Retinal pigment epithelial cell (primary cell): Measurements from ENCODE around the gene PCDHB8.
"Not testable (repeated sequence)": the region's sequence is repeated elsewhere in the genome, so short reads cannot be mapped to it uniquely, and the experiment has no call there.

Source experiments
- DNase-seq: peaks from one replicate; pipeline ENCODE4 v3.0.0-alpha.2; 2010; ENCODE audit warnings: low read depth
- H3K4me3 ChIP-seq: 2 replicates; pipeline ENCODE4 v1.5.1; 2011; ENCODE audit warnings: mild to moderate bottlenecking, low read length, control low read depth, moderate library complexity
- TF ChIP-seq, protein P1 (sequence below): conservative IDR thresholded peaks from 2 replicates; pipeline ENCODE4 v1.5.1; 2011; ENCODE audit warnings: low read depth, low read length, control low read depth, inconsistent platforms

PCDHB8 gene

DNA sequence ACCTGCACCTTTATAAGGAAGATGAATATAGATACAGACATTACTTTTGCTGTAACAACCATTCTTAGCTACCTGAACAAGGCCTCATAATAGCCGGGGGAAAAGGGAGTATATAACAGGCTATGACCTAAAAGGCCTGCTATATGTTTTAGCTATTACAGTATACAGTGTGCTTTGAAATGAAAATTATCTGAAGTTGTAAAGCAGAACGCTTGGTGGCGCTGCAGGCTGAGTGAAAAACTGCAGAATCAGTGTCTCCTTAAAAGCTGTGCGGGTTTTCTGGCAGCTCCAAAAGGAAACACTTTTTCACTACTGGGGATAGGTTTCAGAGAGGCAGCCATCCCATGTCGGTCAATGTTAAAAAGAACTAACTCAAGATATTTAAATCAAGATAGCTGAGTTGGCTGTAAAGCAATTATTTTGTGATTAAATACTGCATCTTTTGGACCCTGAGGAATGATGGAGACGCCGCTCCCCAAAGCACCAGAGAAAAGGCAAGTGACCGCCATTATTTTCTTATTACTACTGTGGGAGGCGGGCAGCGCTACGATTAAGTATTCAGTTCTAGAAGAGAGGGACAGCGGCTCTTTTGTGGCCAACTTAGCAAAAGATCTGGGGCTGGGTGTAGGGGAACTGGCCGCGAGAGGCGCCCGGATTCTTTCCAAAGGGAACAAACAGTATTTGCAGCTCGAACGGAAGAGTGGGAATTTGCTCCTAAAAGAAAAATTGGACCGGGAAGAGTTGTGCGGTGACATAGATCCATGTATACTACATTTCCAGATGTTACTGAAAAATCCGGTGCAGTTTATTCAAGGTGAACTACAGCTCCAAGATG, 21.8 kb upstream of the PCDHB8 start:
- TF ChIP-seq, protein P1, sequence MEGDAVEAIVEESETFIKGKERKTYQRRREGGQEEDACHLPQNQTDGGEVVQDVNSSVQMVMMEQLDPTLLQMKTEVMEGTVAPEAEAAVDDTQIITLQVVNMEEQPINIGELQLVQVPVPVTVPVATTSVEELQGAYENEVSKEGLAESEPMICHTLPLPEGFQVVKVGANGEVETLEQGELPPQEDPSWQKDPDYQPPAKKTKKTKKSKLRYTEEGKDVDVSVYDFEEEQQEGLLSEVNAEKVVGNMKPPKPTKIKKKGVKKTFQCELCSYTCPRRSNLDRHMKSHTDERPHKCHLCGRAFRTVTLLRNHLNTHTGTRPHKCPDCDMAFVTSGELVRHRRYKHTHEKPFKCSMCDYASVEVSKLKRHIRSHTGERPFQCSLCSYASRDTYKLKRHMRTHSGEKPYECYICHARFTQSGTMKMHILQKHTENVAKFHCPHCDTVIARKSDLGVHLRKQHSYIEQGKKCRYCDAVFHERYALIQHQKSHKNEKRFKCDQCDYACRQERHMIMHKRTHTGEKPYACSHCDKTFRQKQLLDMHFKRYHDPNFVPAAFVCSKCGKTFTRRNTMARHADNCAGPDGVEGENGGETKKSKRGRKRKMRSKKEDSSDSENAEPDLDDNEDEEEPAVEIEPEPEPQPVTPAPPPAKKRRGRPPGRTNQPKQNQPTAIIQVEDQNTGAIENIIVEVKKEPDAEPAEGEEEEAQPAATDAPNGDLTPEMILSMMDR = no peak
- no peak for DNase-seq
- no peak overlapping the region for H3K4me3 ChIP-seq

DNA sequence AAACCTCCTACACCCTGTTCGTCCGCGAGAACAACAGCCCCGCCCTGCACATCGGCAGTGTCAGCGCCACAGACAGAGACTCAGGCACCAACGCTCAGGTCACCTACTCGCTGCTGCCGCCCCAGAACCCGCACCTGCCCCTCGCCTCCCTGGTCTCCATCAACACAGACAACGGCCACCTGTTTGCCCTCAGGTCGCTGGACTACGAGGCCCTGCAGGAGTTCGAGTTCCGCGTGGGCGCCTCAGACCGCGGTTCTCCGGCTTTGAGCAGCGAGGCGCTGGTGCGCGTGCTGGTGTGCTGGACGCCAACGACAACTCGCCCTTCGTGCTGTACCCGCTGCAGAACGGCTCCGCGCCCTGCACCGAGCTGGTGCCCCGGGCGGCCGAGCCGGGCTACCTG, 20.2 kb upstream of the PCDHB8 start:
- DNase-seq = not testable (repeated sequence)

DNA sequence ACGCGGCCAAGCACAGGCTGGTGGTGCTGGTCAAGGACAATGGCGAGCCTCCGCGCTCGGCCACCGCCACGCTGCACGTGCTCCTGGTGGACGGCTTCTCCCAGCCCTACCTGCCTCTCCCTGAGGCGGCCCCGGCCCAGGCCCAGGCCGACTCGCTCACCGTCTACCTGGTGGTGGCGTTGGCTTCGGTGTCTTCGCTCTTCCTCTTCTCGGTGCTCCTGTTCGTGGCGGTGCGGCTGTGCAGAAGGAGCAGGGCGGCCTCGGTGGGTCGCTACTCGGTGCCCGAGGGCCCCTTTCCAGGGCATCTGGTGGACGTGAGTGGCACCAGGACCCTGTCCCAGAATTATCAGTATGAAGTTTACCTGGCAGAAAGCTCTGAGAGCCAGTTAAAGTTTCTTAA, 19.7 kb upstream of the PCDHB8 start:
- not testable (repeated sequence) for DNase-seq, H3K4me3 ChIP-seq

More for the DNA sequence above, 20.2 kb upstream of the PCDHB8 start:
- H3K4me3 ChIP-seq = not testable (repeated sequence)

DNA sequence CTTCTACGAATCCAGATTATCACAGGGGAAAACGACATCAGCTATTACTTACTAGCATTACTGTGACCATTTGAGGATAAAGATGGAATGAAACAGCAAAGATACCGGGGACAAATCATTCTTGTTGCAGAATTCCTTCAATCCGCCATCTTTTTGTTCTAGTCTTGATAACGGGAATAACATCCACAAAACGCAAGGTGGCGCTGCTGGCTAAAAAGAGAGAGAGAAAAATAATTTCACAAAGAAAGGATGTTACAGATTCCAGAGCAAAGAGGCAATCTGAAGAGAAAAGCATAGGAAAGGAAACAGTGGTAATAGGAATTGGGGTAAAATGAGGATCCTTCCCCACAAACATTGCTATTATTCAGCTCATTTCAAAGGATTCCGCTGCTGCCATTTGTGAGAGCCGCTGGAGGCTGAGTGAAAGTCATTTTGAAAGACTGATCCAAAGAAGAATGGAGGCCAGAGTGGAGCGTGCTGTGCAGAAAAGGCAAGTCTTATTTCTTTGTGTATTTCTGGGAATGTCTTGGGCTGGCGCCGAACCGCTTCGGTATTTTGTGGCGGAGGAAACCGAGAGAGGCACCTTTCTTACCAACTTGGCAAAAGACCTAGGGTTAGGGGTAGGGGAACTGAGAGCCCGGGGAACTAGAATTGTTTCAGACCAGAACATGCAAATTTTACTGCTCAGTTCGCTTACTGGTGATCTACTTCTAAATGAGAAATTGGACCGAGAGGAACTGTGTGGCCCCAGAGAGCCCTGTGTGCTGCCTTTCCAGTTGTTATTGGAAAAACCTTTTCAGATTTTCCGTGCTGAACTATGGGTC, 5.0 kb upstream of the PCDHB8 start, which contains the start of gene PCDHB7:
Gene PCDHB7 (plus strand): TSS at position 264 of the 824 bp plus-strand sequence. CDS start 192 bp downstream, at position 456.
- TF ChIP-seq, protein P1 = peak; percentile 38
- DNase-seq = no peak
- no peak within 1 kb of the TSS for H3K4me3 ChIP-seq

DNA sequence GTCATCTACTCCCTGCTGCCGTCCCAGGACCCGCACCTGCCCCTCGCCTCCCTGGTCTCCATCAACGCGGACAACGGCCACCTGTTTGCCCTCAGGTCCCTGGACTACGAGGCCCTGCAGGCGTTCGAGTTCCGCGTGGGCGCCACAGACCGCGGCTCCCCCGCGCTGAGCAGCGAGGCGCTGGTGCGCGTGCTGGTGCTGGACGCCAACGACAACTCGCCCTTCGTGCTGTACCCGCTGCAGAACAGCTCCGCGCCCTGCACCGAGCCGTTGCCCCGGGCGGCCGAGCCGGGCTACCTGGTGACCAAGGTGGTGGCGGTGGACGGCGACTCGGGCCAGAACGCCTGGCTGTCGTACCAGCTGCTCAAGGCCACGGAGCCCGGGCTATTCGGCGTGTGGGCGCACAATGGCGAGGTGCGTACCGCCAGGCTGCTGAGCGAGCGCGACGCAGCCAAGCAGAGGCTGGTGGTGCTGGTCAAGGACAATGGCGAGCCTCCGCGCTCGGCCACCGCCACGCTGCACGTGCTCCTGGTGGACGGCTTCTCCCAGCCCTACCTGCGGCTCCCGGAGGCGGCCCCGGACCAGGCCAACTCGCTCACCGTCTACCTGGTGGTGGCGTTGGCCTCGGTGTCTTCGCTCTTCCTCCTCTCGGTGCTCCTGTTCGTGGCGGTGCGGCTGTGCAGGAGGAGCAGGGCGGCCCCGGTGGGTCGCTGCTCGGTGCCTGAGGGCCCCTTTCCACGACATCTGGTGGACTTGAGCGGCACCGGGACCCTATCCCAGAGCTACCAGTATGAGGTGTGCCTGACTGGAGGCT, 3.1 kb upstream of the PCDHB8 start:
- DNase-seq, H3K4me3 ChIP-seq: not testable (repeated sequence)

DNA sequence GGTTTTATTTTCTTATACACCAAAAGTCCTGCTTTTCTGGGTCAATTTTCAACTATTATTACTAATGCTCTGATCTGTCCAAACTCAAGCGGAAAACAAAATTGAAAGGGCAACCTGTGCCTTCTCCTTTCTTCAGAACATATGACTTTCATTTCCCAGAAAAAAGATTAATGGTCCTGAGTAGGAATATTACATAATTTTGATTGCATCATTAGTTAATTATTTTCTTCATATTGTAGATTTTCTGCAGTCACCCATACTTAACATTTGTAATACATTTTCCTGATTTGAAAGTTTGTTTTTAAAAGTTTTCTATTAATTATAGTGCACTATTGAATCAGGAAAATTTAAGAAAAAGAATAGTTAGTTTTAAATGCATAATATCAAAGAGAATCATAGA, 1.7 kb upstream of the PCDHB8 start:
- TF ChIP-seq, protein P1 = no peak
- no peak overlapping the region for H3K4me3 ChIP-seq
- no peak for DNase-seq

DNA sequence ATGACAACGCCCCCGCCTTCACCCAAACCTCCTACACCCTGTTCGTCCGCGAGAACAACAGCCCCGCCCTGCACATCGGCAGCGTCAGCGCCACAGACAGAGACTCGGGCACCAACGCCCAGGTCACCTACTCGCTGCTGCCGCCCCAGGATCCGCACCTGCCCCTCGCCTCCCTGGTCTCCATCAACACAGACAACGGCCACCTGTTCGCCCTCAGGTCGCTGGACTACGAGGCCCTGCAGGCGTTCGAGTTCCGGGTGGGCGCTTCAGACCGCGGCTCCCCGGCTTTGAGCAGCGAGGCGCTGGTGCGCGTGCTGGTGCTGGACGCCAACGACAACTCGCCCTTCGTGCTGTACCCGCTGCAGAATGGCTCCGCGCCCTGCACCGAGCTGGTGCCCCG, 1.8 kb downstream of the PCDHB8 start:
- DNase-seq, H3K4me3 ChIP-seq: not testable (repeated sequence)

- not testable (repeated sequence) for H3K4me3 ChIP-seq, DNase-seq
These were observed 2.3 kb downstream of the PCDHB8 start for GRCh38 chr5:141179876-141180275.

- TF ChIP-seq, protein P1 = no peak
- no peak overlapping the region for H3K4me3 ChIP-seq
- DNase-seq = no peak
These were observed 2.7 kb downstream of the PCDHB8 start for GRCh38 chr5:141180313-141180712.
